Prostate gland (tissue), 2 donors: Measurements from ENCODE around the gene IGFBP2. TPM values are rescaled to one million over a fixed set of nuclear protein-coding genes. Genes with fewer than 3 reads are reported as not detected.
A peak's percentile ranks its signal among the peaks of the same experiment; 100 is the strongest.

Experiments
- DNase-seq: peaks from one replicate; pipeline ENCODE4 v3.0.0-alpha.2; 2019; ENCODE audit warnings: low spot score
- H3K27ac ChIP-seq, 2 donors: fragments of 200-600 bp; sonication (generic); 2 replicates each; pipeline ENCODE4 v1.5.1; 2017 to 2019
- H3K27me3 ChIP-seq: fragments of 200-600 bp; sonication (generic); replicated peaks from 2 replicates; pipeline ENCODE4 v1.5.1; 2019; ENCODE audit not compliant: insufficient read depth
- H3K36me3 ChIP-seq, 2 donors: fragments of 200-600 bp; sonication (generic); 1 replicate in 1 of 2; 2 replicates in 1 of 2; pipeline versions ENCODE4 v1.5.1 to v1.8.1; 2017 to 2019
- H3K4me1 ChIP-seq: fragments of 200-600 bp; sonication (generic); replicated peaks from 2 replicates; pipeline ENCODE4 v1.5.1; 2019
- H3K4me3 ChIP-seq, 2 donors: fragments of 200-600 bp; sonication (generic); 2 replicates each; pipeline ENCODE4 v1.5.1; 2017 to 2019
- H3K9me3 ChIP-seq: fragments of 200-600 bp; sonication (generic); 2 replicates; pipeline ENCODE4 v1.5.1; 2017
- POLR2A ChIP-seq: fragments of 450-650 bp; IDR thresholded peaks from one replicate; pipeline ENCODE4 v1.6.1; 2016; ENCODE audit warnings: antibody characterized with exemption, mild to moderate bottlenecking
- POLR2AphosphoS5 ChIP-seq: sonication (generic); formaldehyde crosslinking; IDR thresholded peaks from one replicate; pipeline ENCODE4 v1.6.1; 2017; ENCODE audit warnings: antibody characterized with exemption
- WGBS: methylation state at CpG from one replicate; pipeline ENCODE4 v1.1.5; 2018; 5-methylcytosine and 5-hydroxymethylcytosine counted together
- intact Hi-C: fragments of 100-400 bp; cut with DNase I; formaldehyde crosslinking; loops from one replicate; pipeline ENCODE4 v1.14.2; 2022
- total RNA-seq, 2 donors: library from RNA; depleted of rRNA; stranded (reverse); fragments of >200 nt; gene quantifications; one replicate each; pipeline ENCODE4 v1.1.0, GENCODE V29; 2016
- TF ChIP-seq, protein P1 (sequence below), 4 experiments: fragments of 200-600 bp in 2 of 4; fragments of 450-650 bp in 2 of 4; sonication (generic) in 2 of 4; IDR thresholded peaks; 1 replicate in 3 of 4; 2 replicates in 1 of 4; pipeline ENCODE4 v1.5.1; 2016 to 2019; ENCODE audit warnings: antibody characterized with exemption in 4 of 4, mild to moderate bottlenecking in 2 of 4, moderate library complexity in 2 of 4

Gene IGFBP2
- total RNA-seq, 2 donors from 2014 or later: 152 to 250 TPM

DNA sequence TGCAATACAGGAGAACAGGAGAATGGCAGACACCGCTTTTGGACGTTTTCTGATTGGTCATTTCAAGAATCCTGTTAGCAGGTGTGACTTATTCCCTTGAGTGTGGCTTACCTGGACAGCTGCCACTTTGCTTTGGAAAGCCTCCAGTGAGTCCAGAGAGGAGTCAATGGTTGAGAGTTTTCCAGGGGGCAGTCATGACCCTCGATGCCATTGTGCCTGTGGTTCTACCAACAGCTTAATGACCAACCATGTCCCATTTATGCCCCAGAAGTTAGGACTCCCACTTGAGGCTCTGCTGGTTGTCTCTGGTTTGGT lies 12.4 kb downstream of the IGFBP2 start:
- Histone ChIP-seq H3K36me3 (no peaks in the 10 kb centered on the region), H3K27ac (peak overlapping the region in 1 of 2 donors; percentile 12), H3K4me1 (no peaks in the 10 kb centered on the region), H3K9me3 (no peaks in the 10 kb centered on the region), H3K4me3 (no peak overlapping the region), H3K27me3 (no peaks in the 10 kb centered on the region)
- 57% methylated on average over 3 of the region's 3 CpGs for WGBS
- no peak for DNase-seq
- TF ChIP-seq, protein P1, sequence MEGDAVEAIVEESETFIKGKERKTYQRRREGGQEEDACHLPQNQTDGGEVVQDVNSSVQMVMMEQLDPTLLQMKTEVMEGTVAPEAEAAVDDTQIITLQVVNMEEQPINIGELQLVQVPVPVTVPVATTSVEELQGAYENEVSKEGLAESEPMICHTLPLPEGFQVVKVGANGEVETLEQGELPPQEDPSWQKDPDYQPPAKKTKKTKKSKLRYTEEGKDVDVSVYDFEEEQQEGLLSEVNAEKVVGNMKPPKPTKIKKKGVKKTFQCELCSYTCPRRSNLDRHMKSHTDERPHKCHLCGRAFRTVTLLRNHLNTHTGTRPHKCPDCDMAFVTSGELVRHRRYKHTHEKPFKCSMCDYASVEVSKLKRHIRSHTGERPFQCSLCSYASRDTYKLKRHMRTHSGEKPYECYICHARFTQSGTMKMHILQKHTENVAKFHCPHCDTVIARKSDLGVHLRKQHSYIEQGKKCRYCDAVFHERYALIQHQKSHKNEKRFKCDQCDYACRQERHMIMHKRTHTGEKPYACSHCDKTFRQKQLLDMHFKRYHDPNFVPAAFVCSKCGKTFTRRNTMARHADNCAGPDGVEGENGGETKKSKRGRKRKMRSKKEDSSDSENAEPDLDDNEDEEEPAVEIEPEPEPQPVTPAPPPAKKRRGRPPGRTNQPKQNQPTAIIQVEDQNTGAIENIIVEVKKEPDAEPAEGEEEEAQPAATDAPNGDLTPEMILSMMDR (IDR thresholded peaks at IDR 0.05): no peak
- TF ChIP-seq POLR2AphosphoS5: no peak
- no peak for TF ChIP-seq POLR2A
- intact Hi-C loops: no loop called here

DNA sequence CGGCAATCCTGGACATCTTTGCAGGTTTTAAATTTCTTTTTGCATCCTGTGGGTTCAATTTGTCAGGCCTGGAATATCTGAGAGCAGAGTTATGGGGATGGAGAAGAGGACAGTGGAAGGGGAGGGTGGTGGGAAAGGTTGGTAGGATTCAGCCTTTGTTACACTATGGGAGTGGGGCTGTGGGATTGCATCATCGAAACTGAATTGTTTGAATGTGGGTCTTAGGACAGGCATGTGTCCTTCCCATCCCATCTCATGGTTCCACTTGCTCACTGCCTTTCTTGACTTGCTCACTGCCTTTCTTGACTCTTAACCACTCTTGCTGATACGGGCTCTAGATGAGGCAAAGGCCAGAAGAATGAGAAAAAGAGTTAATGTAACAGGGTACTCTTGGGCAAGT lies 12.9 kb downstream of the IGFBP2 start:
- Histone ChIP-seq H3K9me3 (no peaks in the 10 kb centered on the region), H3K36me3 (no peaks in the 10 kb centered on the region), H3K27me3 (no peaks in the 10 kb centered on the region), H3K27ac (peak overlapping the region in 1 of 2 donors; percentile 12), H3K4me1 (no peaks in the 10 kb centered on the region), H3K4me3 (no peak overlapping the region)
- WGBS: 94% methylated on average over 3 of the region's 3 CpGs
- no peak for DNase-seq
- intact Hi-C loops: no loop called here
- no peak for TF ChIP-seq POLR2A
- TF ChIP-seq, protein P1 (IDR thresholded peaks at IDR 0.05): no peak
- TF ChIP-seq POLR2AphosphoS5: no peak

DNA sequence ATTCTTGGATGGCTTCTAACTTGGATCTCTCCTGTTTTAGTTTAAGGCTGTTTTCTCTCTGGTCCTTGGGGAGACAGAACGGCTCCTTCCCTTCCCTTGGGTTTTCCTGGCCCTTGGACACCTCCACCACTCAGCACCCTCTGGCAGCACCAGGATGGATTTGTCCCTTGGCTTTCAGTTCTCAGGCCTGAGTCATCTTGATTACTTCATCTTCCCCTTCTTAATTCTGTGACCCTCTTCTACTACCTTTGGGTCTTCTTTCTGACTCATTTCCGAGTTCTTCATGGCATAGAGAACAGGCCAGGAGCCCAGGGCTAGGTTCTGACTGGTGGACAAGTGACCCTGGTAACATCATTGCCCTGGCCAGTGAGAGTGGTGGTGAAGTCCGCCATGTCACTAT lies 14.9 kb downstream of the IGFBP2 start:
- DNase-seq: no peak
- H3K27ac ChIP-seq: peak overlapping the region in 1 of 2 donors; percentile 10
- H3K27me3 ChIP-seq: no peaks in the 10 kb centered on the region
- no peaks in the 10 kb centered on the region for H3K9me3 ChIP-seq
- TF ChIP-seq POLR2AphosphoS5 (no peak), POLR2A (no peak)
- TF ChIP-seq, protein P1 (IDR thresholded peaks at IDR 0.05): no peak
- H3K4me3 ChIP-seq: no peak overlapping the region
- intact Hi-C loops: no loop called here
- WGBS: 85% methylated on average over 3 of the region's 3 CpGs
- no peaks in the 10 kb centered on the region for H3K4me1 ChIP-seq
- no peaks in the 10 kb centered on the region for H3K36me3 ChIP-seq

DNA sequence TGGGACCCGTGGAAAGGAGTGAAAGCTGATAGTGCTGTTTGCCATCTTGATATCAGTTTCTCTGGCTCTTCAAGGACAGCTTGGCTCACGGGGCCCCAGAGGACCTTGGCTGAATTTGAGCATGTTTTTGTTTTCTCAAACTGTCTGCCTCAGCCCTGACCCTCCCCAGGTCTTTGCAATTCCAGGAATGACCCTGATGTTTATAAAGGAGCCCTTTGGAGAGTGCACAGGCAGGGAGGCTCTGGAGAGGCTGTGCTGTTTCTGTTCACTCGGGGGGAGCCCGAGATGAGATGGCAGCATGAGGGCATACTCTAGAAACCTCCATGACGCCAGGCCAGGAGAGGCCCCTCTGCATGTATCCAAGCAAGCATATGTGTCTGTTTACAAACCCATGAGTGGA lies 16.4 kb downstream of the IGFBP2 start:
- no peak for DNase-seq
- Histone ChIP-seq H3K36me3 (no peaks in the 10 kb centered on the region), H3K27me3 (no peaks in the 10 kb centered on the region), H3K9me3 (no peaks in the 10 kb centered on the region), H3K27ac (no peak overlapping the region), H3K4me3 (no peak overlapping the region), H3K4me1 (no peaks in the 10 kb centered on the region)
- intact Hi-C loops: no loop called here
- 59% methylated on average over 5 of the region's 5 CpGs for WGBS
- TF ChIP-seq, protein P1 (IDR thresholded peaks at IDR 0.05): no peak
- no peak for TF ChIP-seq POLR2A
- no peak for TF ChIP-seq POLR2AphosphoS5

DNA sequence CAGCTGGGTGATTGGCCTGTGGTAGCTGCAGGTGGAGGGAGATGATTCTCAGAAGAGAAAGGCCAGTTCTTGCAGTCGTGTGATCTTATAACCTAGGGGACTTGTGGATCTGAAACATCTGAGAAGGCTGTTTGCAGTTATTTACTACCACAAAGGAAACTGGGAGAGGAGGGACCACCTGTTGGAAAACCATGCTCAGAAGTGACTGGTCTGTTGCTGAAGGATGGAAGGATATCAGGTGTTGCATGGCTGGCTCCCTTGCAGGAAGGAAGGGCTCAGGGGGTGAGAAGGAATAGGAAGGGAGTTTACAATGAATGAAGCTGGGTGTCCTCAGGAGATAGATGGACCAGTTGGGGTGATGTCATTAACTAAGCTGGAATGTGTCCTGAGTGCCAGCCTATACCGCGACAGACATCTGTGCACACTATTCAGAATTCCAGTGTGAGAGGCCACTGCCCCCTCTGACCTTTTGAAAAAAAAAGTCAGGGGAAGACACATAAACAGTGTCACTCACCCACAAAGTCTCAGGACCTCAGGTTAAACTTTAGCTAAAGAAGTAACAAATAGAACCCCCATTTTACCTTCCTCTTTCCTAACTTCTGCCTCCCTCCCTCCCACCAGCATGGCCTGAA lies 17.5 kb downstream of the IGFBP2 start:
- WGBS: 72% methylated on average over 3 of the region's 3 CpGs
- no peaks in the 10 kb centered on the region for H3K36me3 ChIP-seq
- no peaks in the 10 kb centered on the region for H3K4me1 ChIP-seq
- TF ChIP-seq POLR2AphosphoS5 (no peak), POLR2A (no peak)
- TF ChIP-seq, protein P1 (IDR thresholded peaks at IDR 0.05): no peak
- no peak overlapping the region for H3K4me3 ChIP-seq
- intact Hi-C loops: no loop called here
- H3K27me3 ChIP-seq: no peaks in the 10 kb centered on the region
- H3K9me3 ChIP-seq: no peaks in the 10 kb centered on the region
- H3K27ac ChIP-seq: no peak overlapping the region
- DNase-seq: no peak
